HepG2 (cell line): ENCODE results near the gene RHOBTB3. TPM values are rescaled to one million over a fixed set of nuclear protein-coding genes. Genes with fewer than 3 reads are reported as not detected.

ENCODE experiments used
- ATAC-seq: fragments of 200-7000 bp; cut with Tn5 transposase; 3 replicates; pipeline ENCODE4 v1.9.1; 2020; ENCODE audit warnings: mild to moderate bottlenecking, moderate library complexity
- BruUV-seq: library from RNA; stranded (reverse); fragments of 400-500 nt; replicated peaks from 2 replicates; lab custom pipeline; 2021; lab: Mats Ljungman, UMichigan
- CTCF ChIA-PET: fragments of 300-600 bp; formaldehyde crosslinking; extraction: SDS; loops from one replicate; lab custom pipeline; 2021; ENCODE audit warnings: low total read pairs, inconsistent platforms, low intra/inter-chr PET ratio; lab: Yijun Ruan, JAX
- POLR2A ChIA-PET: fragments of 350-600 bp; sonication (Branson Sonifier 250); formaldehyde crosslinking; loops from one replicate; lab custom pipeline; 2020; ENCODE audit warnings: antibody characterized with exemption, inconsistent platforms; lab: Yijun Ruan, JAX
- DNase-seq: peaks from one replicate; pipeline ENCODE4 v3.0.0-alpha.2; 2015; ENCODE audit warnings: low spot score
- FAIRE-seq: peaks from 3 replicates; lab custom pipeline; 2011; peaks lifted over from hg19 to GRCh38; lab: Jason Lieb, UNC
- H2AFZ ChIP-seq: one replicate; pipeline ENCODE4 v1.6.1; 2011; ENCODE audit warnings: low read length, inconsistent platforms
- H3K27ac ChIP-seq: fragments of 300-600 bp; 3 replicates; pipeline ENCODE4 v1.8.0; 2011; ENCODE audit warnings: mixed run types, mild to moderate bottlenecking, mixed read lengths, low read length, inconsistent platforms; ENCODE audit not compliant: insufficient read depth; ENCODE audit errors: extremely low read length
- H3K27me3 ChIP-seq, 2 experiments: fragments of 200-600 bp in 1 of 2; 2 replicates in 1 of 2; 3 replicates in 1 of 2; pipeline versions ENCODE4 v1.6.0 to v1.8.0; 2011; ENCODE audit warnings: low read length in 2 of 2, mild to moderate bottlenecking in 2 of 2, moderate library complexity in 2 of 2, inconsistent platforms in 1 of 2; ENCODE audit not compliant: insufficient read depth in 2 of 2, control insufficient read depth in 1 of 2
- H3K36me3 ChIP-seq, 2 experiments: fragments of 200-600 bp in 1 of 2; replicated peaks in 1 of 2; 2 replicates in 1 of 2; 3 replicates in 1 of 2; pipeline versions ENCODE4 v1.5.1 to v1.8.0; 2011; ENCODE audit warnings: low read length in 2 of 2, inconsistent platforms in 1 of 2; ENCODE audit not compliant: insufficient read depth in 2 of 2, control insufficient read depth in 1 of 2
- H3K4me1 ChIP-seq: 2 replicates; pipeline ENCODE4 v1.5.1; 2012; ENCODE audit warnings: low read length, inconsistent platforms; ENCODE audit not compliant: insufficient read depth
- H3K4me2 ChIP-seq: 2 replicates; pipeline ENCODE4 v1.6.0; 2011; ENCODE audit warnings: low read depth, low read length, inconsistent platforms
- H3K4me3 ChIP-seq, 3 experiments: fragments of 200-600 bp in 1 of 3; sonication (generic), shearing (Covaris generic) in 1 of 3; replicated peaks in 1 of 3; 2 replicates each; pipeline ENCODE4 v1.5.1; 2011 to 2016; ENCODE audit warnings: low read length in 3 of 3, inconsistent platforms in 2 of 3, low read depth in 2 of 3, mild to moderate bottlenecking in 2 of 3, control low read depth in 1 of 3, mixed read lengths in 1 of 3; ENCODE audit not compliant: insufficient read depth in 1 of 3
- H3K79me2 ChIP-seq: one replicate; pipeline ENCODE4 v1.6.1; 2011; ENCODE audit warnings: low read length, inconsistent platforms; ENCODE audit not compliant: insufficient read depth
- H3K9ac ChIP-seq: 2 replicates; pipeline ENCODE4 v1.6.0; 2011; ENCODE audit warnings: mild to moderate bottlenecking, low read depth, low read length, inconsistent platforms; ENCODE audit not compliant: insufficient read depth
- H3K9me3 ChIP-seq: 2 replicates; pipeline ENCODE4 v1.5.1; 2012; ENCODE audit warnings: mild to moderate bottlenecking, low read length
- H4K20me1 ChIP-seq: 2 replicates; pipeline ENCODE4 v1.6.0; 2011; ENCODE audit warnings: inconsistent platforms, mild to moderate bottlenecking, low read length, moderate library complexity; ENCODE audit not compliant: insufficient read depth
- ATF7-NPFF ChIP-seq: sonication (generic); formaldehyde crosslinking; IDR thresholded peaks from 2 replicates; pipeline ENCODE4 v1.8.1; 2023; ENCODE audit warnings: mild to moderate bottlenecking, low read depth, missing genetic modification reagents, moderate library complexity
- CCAR2 ChIP-seq: fragments of 200-400 bp; formaldehyde crosslinking; optimal IDR thresholded peaks from 2 replicates; pipeline ENCODE3; 2018; ENCODE audit warnings: low read depth, mild to moderate bottlenecking, low read length, moderate library complexity
- CEBPG ChIP-seq: IDR thresholded peaks from 2 replicates; pipeline ENCODE4 v1.6.1; 2016
- ETS1 ChIP-seq: sonication (generic); formaldehyde crosslinking; IDR thresholded peaks from 2 replicates; pipeline ENCODE4 v1.4.0; 2020; ENCODE audit warnings: missing genetic modification reagents
- HDAC2 ChIP-seq: sonication (generic); formaldehyde crosslinking; IDR thresholded peaks from 2 replicates; pipeline ENCODE4 v1.4.0; 2020; ENCODE audit warnings: missing genetic modification reagents
- HDAC6 ChIP-seq: fragments of 200-600 bp; sonication (generic); IDR thresholded peaks from 2 replicates; pipeline ENCODE4 v1.7.0; 2017; ENCODE audit warnings: mild to moderate bottlenecking, antibody characterized with exemption, low read length, low read depth
- HHEX ChIP-seq: IDR thresholded peaks from 2 replicates; pipeline ENCODE4 v1.6.1; 2016; ENCODE audit warnings: control low read depth
- NBN ChIP-seq: fragments of 450-650 bp; conservative IDR thresholded peaks from 2 replicates; pipeline ENCODE4 v1.6.1; 2017
- RBM22 ChIP-seq: fragments of 200-400 bp; formaldehyde crosslinking; optimal IDR thresholded peaks from 2 replicates; pipeline ENCODE3; 2017; ENCODE audit warnings: mild to moderate bottlenecking, low read length, moderate library complexity
- REPIN1 ChIP-seq: sonication (generic); formaldehyde crosslinking; IDR thresholded peaks from 2 replicates; pipeline ENCODE4 v1.8.0; 2022; ENCODE audit warnings: missing genetic modification reagents, low read depth, mild to moderate bottlenecking, borderline replicate concordance
- ZFP62 ChIP-seq: sonication (generic); formaldehyde crosslinking; IDR thresholded peaks from 2 replicates; pipeline ENCODE4 v1.4.0; 2020; ENCODE audit warnings: missing genetic modification reagents
- ZNF17 ChIP-seq: sonication (generic); formaldehyde crosslinking; IDR thresholded peaks from 2 replicates; pipeline ENCODE4 v1.5.0; 2020; ENCODE audit warnings: mild to moderate bottlenecking, missing genetic modification reagents
- ZNF234 ChIP-seq: sonication (generic); formaldehyde crosslinking; conservative IDR thresholded peaks from 2 replicates; pipeline ENCODE4 v1.5.1; 2020; ENCODE audit warnings: mild to moderate bottlenecking, missing genetic modification reagents
- ZNF256 ChIP-seq: sonication (generic); formaldehyde crosslinking; conservative IDR thresholded peaks from 2 replicates; pipeline ENCODE4 v1.4.0; 2020; ENCODE audit warnings: missing genetic modification reagents
- ZNF572 ChIP-seq: sonication (generic); formaldehyde crosslinking; IDR thresholded peaks from 2 replicates; pipeline ENCODE4 v1.5.1; 2020; ENCODE audit warnings: mild to moderate bottlenecking, missing genetic modification reagents
- ZNF652 ChIP-seq: IDR thresholded peaks from 2 replicates; pipeline ENCODE4 v1.6.1; 2016; ENCODE audit warnings: low read depth, borderline replicate concordance
- ZNF724P ChIP-seq: sonication (generic); formaldehyde crosslinking; IDR thresholded peaks from 2 replicates; pipeline ENCODE4 v1.8.0; 2022; ENCODE audit warnings: missing genetic modification reagents, borderline replicate concordance
- ZNF747 ChIP-seq: sonication (generic); formaldehyde crosslinking; IDR thresholded peaks from 2 replicates; pipeline ENCODE4 v1.8.1; 2023; ENCODE audit warnings: missing genetic modification reagents, mild to moderate bottlenecking, borderline replicate concordance
- ZNF773 ChIP-seq: sonication (generic); formaldehyde crosslinking; IDR thresholded peaks from 2 replicates; pipeline ENCODE4 v1.4.0; 2020; ENCODE audit warnings: missing genetic modification reagents, borderline replicate concordance
- ZSCAN31 ChIP-seq: sonication (generic); formaldehyde crosslinking; IDR thresholded peaks from 2 replicates; pipeline ENCODE4 v1.5.0; 2020; ENCODE audit warnings: low read depth, mild to moderate bottlenecking, missing genetic modification reagents
- WGBS: methylation state at CpG from one replicate; pipeline ENCODE4 v1.1.6; 2017; ENCODE audit warnings: low lambda C conversion rate; 5-methylcytosine and 5-hydroxymethylcytosine counted together
- in situ Hi-C: cut with HindIII; loops from 2 replicates; pipeline ENCODE4 v1.10.0; 2017; ENCODE audit warnings: low pct_unique_long_range_greater_than_20kb; ENCODE audit not compliant: extremely low pct_ligation_motif_present
- intact Hi-C: fragments of 100-400 bp; cut with micrococcal nuclease; formaldehyde crosslinking; loops from one replicate; pipeline ENCODE4 v1.10.0; 2022; ENCODE audit not compliant: unreplicated experiment
- polyA plus RNA-seq, 8 experiments: library from polyadenylated mRNA; depleted of rRNA in 3 of 8; stranded (reverse) in 7 of 8; unstranded in 1 of 8; fragments of >200 nt; fragmentation: Illumina TruSeq in 4 of 8; extraction: Trizol in 4 of 8; gene quantifications; 2 replicates each; pipeline versions ENCODE4 v1.2.1 to v1.2.3, GENCODE V29; 2011 to 2016; ENCODE audit warnings: low read depth in 4 of 8, missing spikeins in 1 of 8, mixed read lengths in 1 of 8; ENCODE audit not compliant: insufficient read depth in 1 of 8
- total RNA-seq, 5 experiments: library from RNA; depleted of rRNA; stranded (reverse); fragments of >200 nt; fragmentation: Illumina TruSeq; extraction: Trizol; gene quantifications; 2 replicates each; pipeline ENCODE4 v1.2.3, GENCODE V29; 2016; ENCODE audit warnings: low read depth in 1 of 5
- TF ChIP-seq, protein P1 (sequence below): sonication (generic); formaldehyde crosslinking; IDR thresholded peaks from 2 replicates; pipeline ENCODE4 v1.4.0; 2020; ENCODE audit warnings: mild to moderate bottlenecking, missing genetic modification reagents
- TF ChIP-seq, protein P2 (sequence below): sonication (generic); formaldehyde crosslinking; conservative IDR thresholded peaks from 2 replicates; pipeline ENCODE4 v1.8.1; 2023; ENCODE audit warnings: missing genetic modification reagents

RHOBTB3 gene
- total and polyA plus RNA-seq, 2 of the 13 experiments (the other 11 are each of a cell fraction or from before 2014, with no cell fraction given), result 31.6 to 35.4 TPM

- CTCF ChIA-PET, result no interaction called here
- TF ChIP-seq NBN (no peak), HDAC6 (no peak), ATF7-NPFF (CRISPR knock-in tag) (no peak), ZNF773 (CRISPR knock-in tag) (no peak), ZNF747 (no peak), HDAC2 (CRISPR knock-in tag) (peak; percentile 53; the same call in 1 of the 2 replicates), CCAR2 (no peak), RBM22 (peak; percentile 71), ZSCAN31 (CRISPR knock-in tag) (no peak), REPIN1 (CRISPR knock-in tag) (no peak), ZNF234 (no peak), ZNF572 (CRISPR knock-in tag) (no peak), ETS1 (no peak), ZNF17 (CRISPR knock-in tag) (no peak), ZFP62 (CRISPR knock-in tag) (no peak), ZNF256 (no peak), ZNF724P (no peak), HHEX (no peak), CEBPG (CRISPR knock-in tag) (no peak), ZNF652 (CRISPR knock-in tag) (no peak)
- TF ChIP-seq, protein P1, sequence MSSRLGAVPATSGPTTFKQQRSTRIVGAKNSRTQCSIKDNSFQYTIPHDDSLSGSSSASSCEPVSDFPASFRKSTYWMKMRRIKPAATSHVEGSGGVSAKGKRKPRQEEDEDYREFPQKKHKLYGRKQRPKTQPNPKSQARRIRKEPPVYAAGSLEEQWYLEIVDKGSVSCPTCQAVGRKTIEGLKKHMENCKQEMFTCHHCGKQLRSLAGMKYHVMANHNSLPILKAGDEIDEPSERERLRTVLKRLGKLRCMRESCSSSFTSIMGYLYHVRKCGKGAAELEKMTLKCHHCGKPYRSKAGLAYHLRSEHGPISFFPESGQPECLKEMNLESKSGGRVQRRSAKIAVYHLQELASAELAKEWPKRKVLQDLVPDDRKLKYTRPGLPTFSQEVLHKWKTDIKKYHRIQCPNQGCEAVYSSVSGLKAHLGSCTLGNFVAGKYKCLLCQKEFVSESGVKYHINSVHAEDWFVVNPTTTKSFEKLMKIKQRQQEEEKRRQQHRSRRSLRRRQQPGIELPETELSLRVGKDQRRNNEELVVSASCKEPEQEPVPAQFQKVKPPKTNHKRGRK (CRISPR knock-in tag), result no peak
- TF ChIP-seq, protein P2, sequence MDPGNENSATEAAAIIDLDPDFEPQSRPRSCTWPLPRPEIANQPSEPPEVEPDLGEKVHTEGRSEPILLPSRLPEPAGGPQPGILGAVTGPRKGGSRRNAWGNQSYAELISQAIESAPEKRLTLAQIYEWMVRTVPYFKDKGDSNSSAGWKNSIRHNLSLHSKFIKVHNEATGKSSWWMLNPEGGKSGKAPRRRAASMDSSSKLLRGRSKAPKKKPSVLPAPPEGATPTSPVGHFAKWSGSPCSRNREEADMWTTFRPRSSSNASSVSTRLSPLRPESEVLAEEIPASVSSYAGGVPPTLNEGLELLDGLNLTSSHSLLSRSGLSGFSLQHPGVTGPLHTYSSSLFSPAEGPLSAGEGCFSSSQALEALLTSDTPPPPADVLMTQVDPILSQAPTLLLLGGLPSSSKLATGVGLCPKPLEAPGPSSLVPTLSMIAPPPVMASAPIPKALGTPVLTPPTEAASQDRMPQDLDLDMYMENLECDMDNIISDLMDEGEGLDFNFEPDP (CRISPR knock-in tag), result no peak
These were observed 39.9 kb downstream of the RHOBTB3 start for GRCh38 chr5:95770830-95771708.

More at GRCh38 chr5:95770830-95771708, 39.9 kb downstream of the RHOBTB3 start:
- H4K20me1 ChIP-seq, result no peaks in the 10 kb centered on the region
- H3K9ac ChIP-seq, result no peak overlapping the region
- no peak overlapping the region for H3K4me3 ChIP-seq
- no peaks in the 10 kb centered on the region for H3K27me3 ChIP-seq
- H3K9me3 ChIP-seq, result no peaks in the 10 kb centered on the region
- H3K79me2 ChIP-seq, result no peaks in the 10 kb centered on the region
- ATAC-seq (peak; percentile 94), DNase-seq (peak; percentile 69), FAIRE-seq (peak; percentile 71)
- POLR2A ChIA-PET, result interaction anchor here (1.1 to 4.4 kb wide), 7 partner anchors 9 to 124 kb away, joined by 4 to 16 read pairs (median 7); partner anchors contain the start of genes GLRX, RFESD and RHOBTB3
- in situ Hi-C loops, result no loop called here
- intact Hi-C loops, result no loop called here
- no TSS peak for BruUV-seq
- H3K4me2 ChIP-seq, result peak overlapping the region; percentile 34; the same call in 1 of the 2 replicates
- H3K27ac ChIP-seq, result peak overlapping the region; percentile 36
- peaks cover 26% of the 10 kb centered on the region for H3K4me1 ChIP-seq
- H3K36me3 ChIP-seq, result peaks cover 0 to 13% of the 10 kb centered on the region in 2 experiments; a peak in 2 of 5 replicates
- 45% methylated on average over 8 of the region's 8 CpGs for WGBS
- no peak overlapping the region for H2AFZ ChIP-seq
